Measurements from ENCODE around the gene LIPC.

Gene LIPC

GRCh38 chr15:58487724-58488120 is 55.9 kb downstream of the LIPC start:
- no peak overlapping the region for H2BK15ac ChIP-seq (ENCODE audit: low read length)
- no peak overlapping the region for H4K91ac ChIP-seq (ENCODE audit: low read depth, low read length, poor library complexity)
- H2BK12ac ChIP-seq (ENCODE audit: low read length): no peak overlapping the region
- no peak overlapping the region for H3K18ac ChIP-seq (ENCODE audit: low read length)
- peaks cover 2 to 6% of the 10 kb centered on the region in 2 donors for H3K9me3 ChIP-seq (replicated peaks in 1 of 2; ENCODE audit: control insufficient read depth in 2 of 2, insufficient read depth in 1 of 2, low read depth in 1 of 2, low read length in 2 of 2)
- no peak overlapping the region for H3K4me2 ChIP-seq (ENCODE audit: insufficient read depth, low read length, poor library complexity, severe bottlenecking)
- H3K36me3 ChIP-seq (replicated peaks in 1 of 2; ENCODE audit: control insufficient read depth in 2 of 2, insufficient read depth in 2 of 2, low read length in 2 of 2): no peaks in the 10 kb centered on the region
- H3K4ac ChIP-seq (ENCODE audit: low read length): no peak overlapping the region
- H4K8ac ChIP-seq (ENCODE audit: low read depth, low read length): no peak overlapping the region
- H2BK5ac ChIP-seq (ENCODE audit: low read length): no peak overlapping the region
- no peak for DNase-seq (ENCODE audit: low spot score)
- H3K14ac ChIP-seq (ENCODE audit: low read length): no peak overlapping the region
- H3K23ac ChIP-seq (ENCODE audit: low read depth, low read length, poor library complexity): no peak overlapping the region
- H2AK5ac ChIP-seq (ENCODE audit: low read depth, low read length): no peak overlapping the region
- no peaks in the 10 kb centered on the region for H3K27me3 ChIP-seq (ENCODE audit: control insufficient read depth in 3 of 3, insufficient read depth in 3 of 3, low read depth in 1 of 3, low read length in 3 of 3)
- WGBS, 2 donors (ENCODE audit: extremely low coverage in 2 of 2, insufficient read length in 2 of 2, insufficient replicate concordance in 1 of 2): no CpG with 5 or more reads among the region's 3 CpGs
- H3K4me3 ChIP-seq (ENCODE audit: low read length in 2 of 2): no peak overlapping the region
- no peaks in the 10 kb centered on the region for H3K79me1 ChIP-seq (ENCODE audit: low read depth, low read length)
- H3K27ac ChIP-seq (replicated peaks; ENCODE audit: low read length): no peak overlapping the region
- no peak overlapping the region for H3K9ac ChIP-seq (ENCODE audit: low read depth, low read length, poor library complexity)
- no peak overlapping the region for H2AFZ ChIP-seq (ENCODE audit: low read length)
- peaks cover 0 to 5% of the 10 kb centered on the region in 2 donors for H3K4me1 ChIP-seq (ENCODE audit: control insufficient read depth in 2 of 2, insufficient read depth in 1 of 2, low read depth in 1 of 2, low read length in 2 of 2)
- H2BK120ac ChIP-seq (ENCODE audit: low read depth, low read length): no peak overlapping the region

GRCh38 chr15:58489289-58490085 is 57.7 kb downstream of the LIPC start:
- Histone ChIP-seq H2BK5ac (ENCODE audit: low read length) (no peak overlapping the region), H3K4me3 (ENCODE audit: low read length in 2 of 2) (no peak overlapping the region)

GRCh38 chr15:58490086-58490887 is 58.5 kb downstream of the LIPC start:
- H2BK12ac ChIP-seq (ENCODE audit: low read length): no peak overlapping the region
- H2AFZ ChIP-seq (ENCODE audit: low read length): no peak overlapping the region
- H3K27ac ChIP-seq (replicated peaks; ENCODE audit: low read length): no peak overlapping the region
- H3K4me1 ChIP-seq (ENCODE audit: control insufficient read depth in 2 of 2, insufficient read depth in 1 of 2, low read depth in 1 of 2, low read length in 2 of 2): peaks cover 0 to 5% of the 10 kb centered on the region in 2 donors
- no peak overlapping the region for H2BK15ac ChIP-seq (ENCODE audit: low read length)
- no peak overlapping the region for H3K4me2 ChIP-seq (ENCODE audit: insufficient read depth, low read length, poor library complexity, severe bottlenecking)
- no peak overlapping the region for H2BK120ac ChIP-seq (ENCODE audit: low read depth, low read length)
- H2AK5ac ChIP-seq (ENCODE audit: low read depth, low read length): no peak overlapping the region
- no peaks in the 10 kb centered on the region for H3K27me3 ChIP-seq (ENCODE audit: control insufficient read depth in 3 of 3, insufficient read depth in 3 of 3, low read depth in 1 of 3, low read length in 3 of 3)
- no peak overlapping the region for H3K18ac ChIP-seq (ENCODE audit: low read length)
- no peaks in the 10 kb centered on the region for H3K36me3 ChIP-seq (replicated peaks in 1 of 2; ENCODE audit: control insufficient read depth in 2 of 2, insufficient read depth in 2 of 2, low read length in 2 of 2)
- no peak overlapping the region for H3K14ac ChIP-seq (ENCODE audit: low read length)
- no peak overlapping the region for H3K4me3 ChIP-seq (ENCODE audit: low read length in 2 of 2)
- H4K8ac ChIP-seq (ENCODE audit: low read depth, low read length): no peak overlapping the region
- H3K9ac ChIP-seq (ENCODE audit: low read depth, low read length, poor library complexity): no peak overlapping the region
- no peaks in the 10 kb centered on the region for H3K79me1 ChIP-seq (ENCODE audit: low read depth, low read length)
- WGBS, 2 donors (ENCODE audit: extremely low coverage in 2 of 2, insufficient read length in 2 of 2, insufficient replicate concordance in 1 of 2): no CpG with 5 or more reads among the region's 27 CpGs
- DNase-seq (ENCODE audit: low spot score): no peak
- no peak overlapping the region for H3K23ac ChIP-seq (ENCODE audit: low read depth, low read length, poor library complexity)
- H4K91ac ChIP-seq (ENCODE audit: low read depth, low read length, poor library complexity): no peak overlapping the region
- no peak overlapping the region for H2BK5ac ChIP-seq (ENCODE audit: low read length)
- no peak overlapping the region for H3K4ac ChIP-seq (ENCODE audit: low read length)
- peaks cover 2 to 6% of the 10 kb centered on the region in 2 donors for H3K9me3 ChIP-seq (replicated peaks in 1 of 2; ENCODE audit: control insufficient read depth in 2 of 2, insufficient read depth in 1 of 2, low read depth in 1 of 2, low read length in 2 of 2)

More at GRCh38 chr15:58489289-58490085, 57.7 kb downstream of the LIPC start:
- Histone ChIP-seq H3K14ac (ENCODE audit: low read length) (no peak overlapping the region), H3K18ac (ENCODE audit: low read length) (no peak overlapping the region), H3K23ac (ENCODE audit: low read depth, low read length, poor library complexity) (no peak overlapping the region), H2BK120ac (ENCODE audit: low read depth, low read length) (no peak overlapping the region), H2AFZ (ENCODE audit: low read length) (no peak overlapping the region), H3K27ac (replicated peaks; ENCODE audit: low read length) (no peak overlapping the region), H4K8ac (ENCODE audit: low read depth, low read length) (no peak overlapping the region), H3K27me3 (ENCODE audit: control insufficient read depth in 3 of 3, insufficient read depth in 3 of 3, low read depth in 1 of 3, low read length in 3 of 3) (no peaks in the 10 kb centered on the region), H4K91ac (ENCODE audit: low read depth, low read length, poor library complexity) (no peak overlapping the region), H2AK5ac (ENCODE audit: low read depth, low read length) (no peak overlapping the region), H3K79me1 (ENCODE audit: low read depth, low read length) (no peaks in the 10 kb centered on the region), H2BK15ac (ENCODE audit: low read length) (no peak overlapping the region), H3K9ac (ENCODE audit: low read depth, low read length, poor library complexity) (no peak overlapping the region), H3K4me1 (ENCODE audit: control insufficient read depth in 2 of 2, insufficient read depth in 1 of 2, low read depth in 1 of 2, low read length in 2 of 2) (peaks cover 0 to 5% of the 10 kb centered on the region in 2 donors), H3K36me3 (replicated peaks in 1 of 2; ENCODE audit: control insufficient read depth in 2 of 2, insufficient read depth in 2 of 2, low read length in 2 of 2) (no peaks in the 10 kb centered on the region), H3K4me2 (ENCODE audit: insufficient read depth, low read length, poor library complexity, severe bottlenecking) (no peak overlapping the region), H3K9me3 (replicated peaks in 1 of 2; ENCODE audit: control insufficient read depth in 2 of 2, insufficient read depth in 1 of 2, low read depth in 1 of 2, low read length in 2 of 2) (peaks cover 2 to 6% of the 10 kb centered on the region in 2 donors), H3K4ac (ENCODE audit: low read length) (no peak overlapping the region), H2BK12ac (ENCODE audit: low read length) (no peak overlapping the region)
- no CpG with 5 or more reads among the region's 6 CpGs for WGBS, 2 donors (ENCODE audit: extremely low coverage in 2 of 2, insufficient read length in 2 of 2, insufficient replicate concordance in 1 of 2)
- DNase-seq (ENCODE audit: low spot score): no peak

GRCh38 chr15:58490888-58491473 is 59.2 kb downstream of the LIPC start:
- Histone ChIP-seq H2BK12ac (ENCODE audit: low read length) (no peak overlapping the region), H2BK15ac (ENCODE audit: low read length) (no peak overlapping the region), H3K14ac (ENCODE audit: low read length) (no peak overlapping the region), H3K36me3 (replicated peaks in 1 of 2; ENCODE audit: control insufficient read depth in 2 of 2, insufficient read depth in 2 of 2, low read length in 2 of 2) (no peaks in the 10 kb centered on the region), H3K9me3 (replicated peaks in 1 of 2; ENCODE audit: control insufficient read depth in 2 of 2, insufficient read depth in 1 of 2, low read depth in 1 of 2, low read length in 2 of 2) (peaks cover 2 to 6% of the 10 kb centered on the region in 2 donors), H3K79me1 (ENCODE audit: low read depth, low read length) (no peaks in the 10 kb centered on the region), H3K4ac (ENCODE audit: low read length) (no peak overlapping the region), H2AK5ac (ENCODE audit: low read depth, low read length) (no peak overlapping the region), H3K23ac (ENCODE audit: low read depth, low read length, poor library complexity) (no peak overlapping the region), H3K4me3 (ENCODE audit: low read length in 2 of 2) (no peak overlapping the region), H4K8ac (ENCODE audit: low read depth, low read length) (no peak overlapping the region), H2BK120ac (ENCODE audit: low read depth, low read length) (no peak overlapping the region), H3K27ac (replicated peaks; ENCODE audit: low read length) (no peak overlapping the region), H3K9ac (ENCODE audit: low read depth, low read length, poor library complexity) (no peak overlapping the region), H2AFZ (ENCODE audit: low read length) (no peak overlapping the region), H3K4me1 (ENCODE audit: control insufficient read depth in 2 of 2, insufficient read depth in 1 of 2, low read depth in 1 of 2, low read length in 2 of 2) (peaks cover 0 to 5% of the 10 kb centered on the region in 2 donors), H3K4me2 (ENCODE audit: insufficient read depth, low read length, poor library complexity, severe bottlenecking) (no peak overlapping the region), H4K91ac (ENCODE audit: low read depth, low read length, poor library complexity) (no peak overlapping the region), H2BK5ac (ENCODE audit: low read length) (no peak overlapping the region), H3K18ac (ENCODE audit: low read length) (no peak overlapping the region), H3K27me3 (ENCODE audit: control insufficient read depth in 3 of 3, insufficient read depth in 3 of 3, low read depth in 1 of 3, low read length in 3 of 3) (no peaks in the 10 kb centered on the region)
- no peak for DNase-seq (ENCODE audit: low spot score)
- WGBS, 2 donors (ENCODE audit: extremely low coverage in 2 of 2, insufficient read length in 2 of 2, insufficient replicate concordance in 1 of 2): no CpG with 5 or more reads among the region's 6 CpGs

Measured in neuronal stem cell (in vitro differentiated cells).